ENCODE data around the gene CD40. TPM values are rescaled to one million over a fixed set of nuclear protein-coding genes. Genes with fewer than 3 reads are reported as not detected.

The CD40 gene
- polyA plus RNA-seq, 2 of the 4 experiments (the other 2 are of a cell fraction) = 4.9 to 5.2 TPM

- ATAC-seq (no peak), DNase-seq (ENCODE audit: low read depth in 1 of 2, low spot score in 1 of 2) (no peak), FAIRE-seq (no peak)
- WGBS (ENCODE audit: missing lambda C conversion rate) = 55% methylated on average over 14 of the region's 14 CpGs
- Histone ChIP-seq H3K4me1 (no peaks in the 10 kb centered on the region), H3K4me2 (no peak overlapping the region), H3K4me3 (no peak overlapping the region), H3K27ac (no peak overlapping the region), H3K9me3 (no peaks in the 10 kb centered on the region)
- ChIA-PET CTCF (interaction anchor here (1.0 to 2.4 kb wide), 5 partner anchors 8 to 263 kb away, joined by 4 to 14 read pairs (median 7); no protein-coding TSS in a partner anchor), POLR2A (no interaction called here)
- TF ChIP-seq, protein P1, sequence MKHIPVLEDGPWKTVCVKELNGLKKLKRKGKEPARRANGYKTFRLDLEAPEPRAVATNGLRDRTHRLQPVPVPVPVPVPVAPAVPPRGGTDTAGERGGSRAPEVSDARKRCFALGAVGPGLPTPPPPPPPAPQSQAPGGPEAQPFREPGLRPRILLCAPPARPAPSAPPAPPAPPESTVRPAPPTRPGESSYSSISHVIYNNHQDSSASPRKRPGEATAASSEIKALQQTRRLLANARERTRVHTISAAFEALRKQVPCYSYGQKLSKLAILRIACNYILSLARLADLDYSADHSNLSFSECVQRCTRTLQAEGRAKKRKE (CRISPR knock-in tag; IDR thresholded peaks at IDR 0.05; ENCODE audit: low read depth) = no peak
- TF ChIP-seq PBX3 (IDR thresholded peaks at IDR 0.05) = no peak
- TF ChIP-seq CHD2 (IDR thresholded peaks at IDR 0.05; ENCODE audit: low read length, partially characterized antibody) = no peak
- TF ChIP-seq CHD4 (IDR thresholded peaks at IDR 0.05; ENCODE audit: borderline replicate concordance) = no peak
- TF ChIP-seq, protein P2, sequence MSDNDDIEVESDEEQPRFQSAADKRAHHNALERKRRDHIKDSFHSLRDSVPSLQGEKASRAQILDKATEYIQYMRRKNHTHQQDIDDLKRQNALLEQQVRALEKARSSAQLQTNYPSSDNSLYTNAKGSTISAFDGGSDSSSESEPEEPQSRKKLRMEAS (IDR thresholded peaks at IDR 0.05) = no peak
- no peak for TF ChIP-seq GATA3 (IDR thresholded peaks at IDR 0.05; ENCODE audit: borderline replicate concordance)
- no peak for TF ChIP-seq ZC3H11A (IDR thresholded peaks at IDR 0.05)
- TF ChIP-seq, protein P3, sequence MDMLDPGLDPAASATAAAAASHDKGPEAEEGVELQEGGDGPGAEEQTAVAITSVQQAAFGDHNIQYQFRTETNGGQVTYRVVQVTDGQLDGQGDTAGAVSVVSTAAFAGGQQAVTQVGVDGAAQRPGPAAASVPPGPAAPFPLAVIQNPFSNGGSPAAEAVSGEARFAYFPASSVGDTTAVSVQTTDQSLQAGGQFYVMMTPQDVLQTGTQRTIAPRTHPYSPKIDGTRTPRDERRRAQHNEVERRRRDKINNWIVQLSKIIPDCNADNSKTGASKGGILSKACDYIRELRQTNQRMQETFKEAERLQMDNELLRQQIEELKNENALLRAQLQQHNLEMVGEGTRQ (IDR thresholded peaks at IDR 0.05) = no peak
- TF ChIP-seq NPAS2 (CRISPR knock-in tag; IDR thresholded peaks at IDR 0.05; ENCODE audit: borderline replicate concordance) = no peak
- no peak for TF ChIP-seq JUNB (IDR thresholded peaks at IDR 0.05)
These were observed 30.4 kb downstream of the CD40 start for GRCh38 chr20:46148313-46149208.

- Histone ChIP-seq H3K4me1 (no peaks in the 10 kb centered on the region), H3K4me3 (no peak overlapping the region), H3K9me3 (no peaks in the 10 kb centered on the region), H3K27ac (no peak overlapping the region), H3K4me2 (no peak overlapping the region)
- ChIA-PET CTCF (interaction anchor here (0.6 to 2.9 kb wide), 22 partner anchors 10 to 223 kb away, joined by 3 to 14 read pairs (median 4); no protein-coding TSS in a partner anchor), POLR2A (no interaction called here)
- TF ChIP-seq KDM1A (IDR thresholded peaks at IDR 0.05; ENCODE audit: low read depth) (no peak), ZNF302 (CRISPR knock-in tag; IDR thresholded peaks at IDR 0.05) (no peak), GATA3 (IDR thresholded peaks at IDR 0.05; ENCODE audit: borderline replicate concordance) (no peak), RNF2 (IDR thresholded peaks at IDR 0.05; ENCODE audit: borderline replicate concordance, low read depth) (no peak), NFE2L2 (conservative IDR thresholded peaks at IDR 0.05; ENCODE audit: low read length) (no peak), SMC3 (IDR thresholded peaks at IDR 0.05) (no peak), EHF (CRISPR knock-in tag; IDR thresholded peaks at IDR 0.05) (no peak)
- TF ChIP-seq, protein P4, sequence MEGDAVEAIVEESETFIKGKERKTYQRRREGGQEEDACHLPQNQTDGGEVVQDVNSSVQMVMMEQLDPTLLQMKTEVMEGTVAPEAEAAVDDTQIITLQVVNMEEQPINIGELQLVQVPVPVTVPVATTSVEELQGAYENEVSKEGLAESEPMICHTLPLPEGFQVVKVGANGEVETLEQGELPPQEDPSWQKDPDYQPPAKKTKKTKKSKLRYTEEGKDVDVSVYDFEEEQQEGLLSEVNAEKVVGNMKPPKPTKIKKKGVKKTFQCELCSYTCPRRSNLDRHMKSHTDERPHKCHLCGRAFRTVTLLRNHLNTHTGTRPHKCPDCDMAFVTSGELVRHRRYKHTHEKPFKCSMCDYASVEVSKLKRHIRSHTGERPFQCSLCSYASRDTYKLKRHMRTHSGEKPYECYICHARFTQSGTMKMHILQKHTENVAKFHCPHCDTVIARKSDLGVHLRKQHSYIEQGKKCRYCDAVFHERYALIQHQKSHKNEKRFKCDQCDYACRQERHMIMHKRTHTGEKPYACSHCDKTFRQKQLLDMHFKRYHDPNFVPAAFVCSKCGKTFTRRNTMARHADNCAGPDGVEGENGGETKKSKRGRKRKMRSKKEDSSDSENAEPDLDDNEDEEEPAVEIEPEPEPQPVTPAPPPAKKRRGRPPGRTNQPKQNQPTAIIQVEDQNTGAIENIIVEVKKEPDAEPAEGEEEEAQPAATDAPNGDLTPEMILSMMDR (IDR thresholded peaks at IDR 0.05) = no peak
- 55% methylated on average over 5 of the region's 5 CpGs for WGBS (ENCODE audit: missing lambda C conversion rate)
- ATAC-seq (no peak), DNase-seq (ENCODE audit: low read depth in 1 of 2, low spot score in 1 of 2) (no peak), FAIRE-seq (no peak)
These were observed 32.8 kb downstream of the CD40 start for GRCh38 chr20:46150943-46151342.

Measured in A549 (cell line).